A549 (cell line): ENCODE results near the gene DPRX. TPM values are rescaled to one million over a fixed set of nuclear protein-coding genes. Genes with fewer than 3 reads are reported as not detected.

ENCODE experiments used
- ATAC-seq, 2 experiments: fragments of 200-7000 bp in 1 of 2; fragments of >200 bp in 1 of 2; cut with Nextera tagmentation in 1 of 2; cut with Tn5 transposase in 1 of 2; 3 replicates each; pipeline versions ENCODE4 v1.8.0 to v1.9.1; 2018 to 2020; ENCODE audit warnings: mild to moderate bottlenecking in 1 of 2, moderate library complexity in 1 of 2
- CTCF ChIA-PET: fragments of 300-600 bp; sonication (Branson Sonifier 250); formaldehyde crosslinking; extraction: SDS; loops from one replicate; lab custom pipeline; 2021; ENCODE audit warnings: antibody characterized with exemption, inconsistent platforms; lab: Yijun Ruan, JAX
- POLR2A ChIA-PET: fragments of 350-600 bp; formaldehyde crosslinking; extraction: SDS; loops from one replicate; lab custom pipeline; 2021; ENCODE audit warnings: antibody characterized with exemption, inconsistent platforms; lab: Yijun Ruan, JAX
- DNase-seq, 2 experiments: peaks; one replicate each; pipeline versions ENCODE4 v3.0.0 to v3.0.0-alpha.2; 2011 to 2016; ENCODE audit warnings: low read depth in 1 of 2, low spot score in 1 of 2
- FAIRE-seq: peaks from 2 replicates; lab custom pipeline; 2011; peaks lifted over from hg19 to GRCh38; lab: Jason Lieb, UNC
- H3K27ac ChIP-seq, 2 experiments: fragments of >200 bp; sonication (Bioruptor Twin); formaldehyde crosslinking; 3 replicates each; pipeline ENCODE4 v1.5.1; 2016 to 2017
- H3K4me1 ChIP-seq: fragments of >200 bp; sonication (Bioruptor Twin); formaldehyde crosslinking; 3 replicates; pipeline ENCODE4 v1.6.1; 2016
- H3K4me2 ChIP-seq: fragments of >200 bp; sonication (Bioruptor Twin); formaldehyde crosslinking; 3 replicates; pipeline ENCODE4 v1.6.1; 2016
- H3K4me3 ChIP-seq: fragments of >200 bp; sonication (Bioruptor Twin); formaldehyde crosslinking; 3 replicates; pipeline ENCODE4 v1.5.1; 2016
- H3K9me3 ChIP-seq: fragments of >200 bp; sonication (Bioruptor Twin); formaldehyde crosslinking; 3 replicates; pipeline ENCODE4 v1.6.1; 2016
- BHLHE40 ChIP-seq: IDR thresholded peaks from 2 replicates; pipeline ENCODE4 v1.6.1; 2012; ENCODE audit warnings: low read depth, low read length, inconsistent platforms
- CBX8 ChIP-seq: fragments of 200-600 bp; sonication (generic); IDR thresholded peaks from 2 replicates; pipeline ENCODE4 v1.6.1; 2016
- CHD2 ChIP-seq: fragments of 150-350 bp; IDR thresholded peaks from 2 replicates; pipeline ENCODE4 v1.6.1; 2014; ENCODE audit warnings: low read length; ENCODE audit not compliant: partially characterized antibody
- E2F6 ChIP-seq: IDR thresholded peaks from 2 replicates; pipeline ENCODE4 v1.6.1; 2012; ENCODE audit warnings: low read depth, borderline replicate concordance
- EP300 ChIP-seq, 2 experiments: fragments of >200 bp; sonication (Bioruptor Twin); formaldehyde crosslinking; IDR thresholded peaks; 2 replicates in 1 of 2; 3 replicates in 1 of 2; pipeline ENCODE4 v1.6.1; 2016 to 2017
- ESRRA ChIP-seq: fragments of 150-350 bp; IDR thresholded peaks from 2 replicates; pipeline ENCODE4 v1.6.1; 2014; ENCODE audit warnings: mild to moderate bottlenecking, low read length, borderline replicate concordance
- FOXS1 ChIP-seq: fragments of 250-450 bp; sonication (Bioruptor Pico); IDR thresholded peaks from 2 replicates; pipeline ENCODE4 v1.5.0; 2020; ENCODE audit warnings: mild to moderate bottlenecking, moderate library complexity
- HDAC2 ChIP-seq: fragments of 200-600 bp; sonication (generic); IDR thresholded peaks from 2 replicates; pipeline ENCODE4 v1.6.1; 2016
- HOXB5 ChIP-seq: fragments of 250-450 bp; sonication (Bioruptor Pico); IDR thresholded peaks from 2 replicates; pipeline ENCODE4 v1.5.0; 2020; ENCODE audit warnings: mild to moderate bottlenecking, moderate library complexity
- JUN ChIP-seq, 2 experiments: fragments of >200 bp; sonication (Bioruptor Twin); formaldehyde crosslinking; IDR thresholded peaks; 2 replicates in 1 of 2; 3 replicates in 1 of 2; pipeline ENCODE4 v1.6.1; 2016 to 2017
- JUNB ChIP-seq: fragments of >200 bp; sonication (Bioruptor Twin); formaldehyde crosslinking; IDR thresholded peaks from 2 replicates; pipeline ENCODE4 v1.6.1; 2016
- KDM5A ChIP-seq: fragments of 200-600 bp; sonication (generic); IDR thresholded peaks from 2 replicates; pipeline ENCODE4 v1.6.1; 2016; ENCODE audit warnings: antibody characterized with exemption, mild to moderate bottlenecking
- MAZ ChIP-seq: fragments of 150-350 bp; IDR thresholded peaks from 2 replicates; pipeline ENCODE4 v1.6.1; 2014; ENCODE audit warnings: antibody characterized with exemption, low read depth, low read length, borderline replicate concordance
- MYC ChIP-seq: IDR thresholded peaks from 2 replicates; pipeline ENCODE4 v1.6.1; 2012; ENCODE audit warnings: mild to moderate bottlenecking, inconsistent platforms, low read length, improper control_type of control experiment, borderline replicate concordance
- NFE2L2 ChIP-seq: fragments of 150-350 bp; conservative IDR thresholded peaks from 2 replicates; pipeline ENCODE4 v1.6.1; 2014; ENCODE audit warnings: low read length
- NR3C1 ChIP-seq: fragments of >200 bp; sonication (Bioruptor Twin); formaldehyde crosslinking; IDR thresholded peaks from 3 replicates; pipeline ENCODE4 v1.6.1; 2017
- PBX3 ChIP-seq: IDR thresholded peaks from 2 replicates; pipeline ENCODE4 v1.6.1; 2012
- POLR2A ChIP-seq: IDR thresholded peaks from 2 replicates; pipeline ENCODE4 v1.6.1; 2012; ENCODE audit warnings: mild to moderate bottlenecking, low read length
- RCOR1 ChIP-seq: fragments of 150-350 bp; IDR thresholded peaks from 2 replicates; pipeline ENCODE4 v1.6.1; 2014; ENCODE audit warnings: antibody characterized with exemption, low read length, low read depth
- RFX5 ChIP-seq: fragments of 450-650 bp; IDR thresholded peaks from 2 replicates; pipeline ENCODE4 v1.7.1; 2014; ENCODE audit warnings: antibody characterized with exemption, mild to moderate bottlenecking, moderate library complexity
- SMC3 ChIP-seq: fragments of >200 bp; sonication (Bioruptor Twin); formaldehyde crosslinking; IDR thresholded peaks from 3 replicates; pipeline ENCODE4 v1.6.1; 2018; ENCODE audit warnings: inconsistent platforms
- SREBF2 ChIP-seq: fragments of 450-650 bp; IDR thresholded peaks from 2 replicates; pipeline ENCODE4 v1.6.1; 2014; ENCODE audit warnings: mild to moderate bottlenecking, moderate library complexity
- TFCP2L1 ChIP-seq: fragments of 250-450 bp; sonication (Bioruptor Pico); IDR thresholded peaks from 2 replicates; pipeline ENCODE4 v1.5.0; 2021; ENCODE audit warnings: mild to moderate bottlenecking
- ZC3H11A ChIP-seq: fragments of 450-650 bp; IDR thresholded peaks from 2 replicates; pipeline ENCODE4 v1.6.1; 2014; ENCODE audit warnings: antibody characterized with exemption, mild to moderate bottlenecking
- ZSCAN20 ChIP-seq: fragments of 250-450 bp; sonication (Bioruptor Pico); IDR thresholded peaks from 2 replicates; pipeline ENCODE4 v1.8.0; 2022; ENCODE audit warnings: mild to moderate bottlenecking, moderate library complexity
- WGBS: methylation state at CpG from one replicate; pipeline ENCODE4 v1.1.6; 2017; ENCODE audit errors: missing lambda C conversion rate; 5-methylcytosine and 5-hydroxymethylcytosine counted together
- polyA plus RNA-seq, 4 experiments: library from polyadenylated mRNA; depleted of rRNA in 3 of 4; stranded (reverse); fragments of >200 nt; fragmentation: RNase III in 1 of 4; extraction: RNeasy Plus Mini Kit Qiagen cat#74134 plus additional on column Dnase treatment in 1 of 4; gene quantifications; 2 replicates in 3 of 4; 3 replicates in 1 of 4; pipeline ENCODE4 v1.2.3, GENCODE V29; 2011 to 2017
- TF ChIP-seq, protein P1 (sequence below): fragments of >200 bp; sonication (Bioruptor Twin); formaldehyde crosslinking; IDR thresholded peaks from 2 replicates; pipeline ENCODE4 v1.6.1; 2016
- TF ChIP-seq, protein P2 (sequence below): fragments of 450-650 bp; IDR thresholded peaks from 2 replicates; pipeline ENCODE4 v1.6.1; 2014; ENCODE audit warnings: antibody characterized with exemption
- TF ChIP-seq, protein P3 (sequence below): IDR thresholded peaks from 2 replicates; pipeline ENCODE4 v1.6.1; 2012

DPRX gene
- polyA plus RNA-seq, 2 of the 4 experiments (the other 2 are of a cell fraction): not detected

- FAIRE-seq: no peak
- H3K4me3 ChIP-seq: no peak overlapping the region
- TF ChIP-seq FOXS1 (CRISPR knock-in tag) (no peak), E2F6 (no peak), JUN (IDR thresholded peaks at IDR 0.05) (no peak), NR3C1 (no peak), HDAC2 (no peak), CHD2 (no peak), RCOR1 (no peak), RFX5 (no peak), EP300 (IDR thresholded peaks at IDR 0.05) (no peak), BHLHE40 (no peak), ZC3H11A (no peak), SREBF2 (no peak), HOXB5 (CRISPR knock-in tag) (no peak), ESRRA (no peak), NFE2L2 (no peak)
- TF ChIP-seq, protein P1, sequence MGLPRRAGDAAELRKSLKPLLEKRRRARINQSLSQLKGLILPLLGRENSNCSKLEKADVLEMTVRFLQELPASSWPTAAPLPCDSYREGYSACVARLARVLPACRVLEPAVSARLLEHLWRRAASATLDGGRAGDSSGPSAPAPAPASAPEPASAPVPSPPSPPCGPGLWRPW: no peak
- TF ChIP-seq, protein P2, sequence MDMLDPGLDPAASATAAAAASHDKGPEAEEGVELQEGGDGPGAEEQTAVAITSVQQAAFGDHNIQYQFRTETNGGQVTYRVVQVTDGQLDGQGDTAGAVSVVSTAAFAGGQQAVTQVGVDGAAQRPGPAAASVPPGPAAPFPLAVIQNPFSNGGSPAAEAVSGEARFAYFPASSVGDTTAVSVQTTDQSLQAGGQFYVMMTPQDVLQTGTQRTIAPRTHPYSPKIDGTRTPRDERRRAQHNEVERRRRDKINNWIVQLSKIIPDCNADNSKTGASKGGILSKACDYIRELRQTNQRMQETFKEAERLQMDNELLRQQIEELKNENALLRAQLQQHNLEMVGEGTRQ: no peak
- TF ChIP-seq, protein P3, sequence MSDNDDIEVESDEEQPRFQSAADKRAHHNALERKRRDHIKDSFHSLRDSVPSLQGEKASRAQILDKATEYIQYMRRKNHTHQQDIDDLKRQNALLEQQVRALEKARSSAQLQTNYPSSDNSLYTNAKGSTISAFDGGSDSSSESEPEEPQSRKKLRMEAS: no peak
- TF ChIP-seq, all 56 proteins: peak for 0
- H3K4me1 ChIP-seq: no peaks in the 10 kb centered on the region
- ChIA-PET POLR2A (no interaction called here), CTCF (interaction anchor here (1.4 kb wide), 1 partner anchor 8 kb away, joined by 4 read pairs; no protein-coding TSS in a partner anchor)
- no peak overlapping the region for H3K27ac ChIP-seq
- ATAC-seq (no peak), DNase-seq (no peak)
- peaks cover 48% of the 10 kb centered on the region for H3K9me3 ChIP-seq
- H3K4me2 ChIP-seq: no peak overlapping the region
- 55% methylated on average over 12 of the region's 12 CpGs for WGBS
Measured at GRCh38 chr19:53608381-53608780, 23.4 kb upstream of the DPRX start.

GRCh38 chr19:53612762-53613526, 18.9 kb upstream of the DPRX start:
- no peaks in the 10 kb centered on the region for H3K4me1 ChIP-seq
- H3K9me3 ChIP-seq: peaks cover 42% of the 10 kb centered on the region
- TF ChIP-seq MAZ (no peak), PBX3 (no peak), POLR2A (no peak), MYC (no peak), SMC3 (no peak), ZSCAN20 (CRISPR knock-in tag) (no peak), CHD2 (no peak), KDM5A (no peak), CBX8 (no peak), JUNB (no peak), TFCP2L1 (no peak)
- DNase-seq: no peak
- FAIRE-seq: no peak
- ATAC-seq: no peak
- H3K4me2 ChIP-seq: no peak overlapping the region
- WGBS: 49% methylated on average over 14 of the region's 14 CpGs
- no peak overlapping the region for H3K27ac ChIP-seq
- POLR2A ChIA-PET: no interaction called here
- H3K4me3 ChIP-seq: no peak overlapping the region
- CTCF ChIA-PET: interaction anchor here (0.6 kb wide), 1 partner anchor 204 kb away, joined by 3 read pairs; no protein-coding TSS in a partner anchor
